Measurements from ENCODE around the gene RGL3.
A peak's percentile ranks its signal among the peaks of the same experiment; 100 is the strongest.
"Not testable (repeated sequence)": the region's sequence is repeated elsewhere in the genome, so short reads cannot be mapped to it uniquely, and the experiment has no call there.

RGL3 gene

DNA sequence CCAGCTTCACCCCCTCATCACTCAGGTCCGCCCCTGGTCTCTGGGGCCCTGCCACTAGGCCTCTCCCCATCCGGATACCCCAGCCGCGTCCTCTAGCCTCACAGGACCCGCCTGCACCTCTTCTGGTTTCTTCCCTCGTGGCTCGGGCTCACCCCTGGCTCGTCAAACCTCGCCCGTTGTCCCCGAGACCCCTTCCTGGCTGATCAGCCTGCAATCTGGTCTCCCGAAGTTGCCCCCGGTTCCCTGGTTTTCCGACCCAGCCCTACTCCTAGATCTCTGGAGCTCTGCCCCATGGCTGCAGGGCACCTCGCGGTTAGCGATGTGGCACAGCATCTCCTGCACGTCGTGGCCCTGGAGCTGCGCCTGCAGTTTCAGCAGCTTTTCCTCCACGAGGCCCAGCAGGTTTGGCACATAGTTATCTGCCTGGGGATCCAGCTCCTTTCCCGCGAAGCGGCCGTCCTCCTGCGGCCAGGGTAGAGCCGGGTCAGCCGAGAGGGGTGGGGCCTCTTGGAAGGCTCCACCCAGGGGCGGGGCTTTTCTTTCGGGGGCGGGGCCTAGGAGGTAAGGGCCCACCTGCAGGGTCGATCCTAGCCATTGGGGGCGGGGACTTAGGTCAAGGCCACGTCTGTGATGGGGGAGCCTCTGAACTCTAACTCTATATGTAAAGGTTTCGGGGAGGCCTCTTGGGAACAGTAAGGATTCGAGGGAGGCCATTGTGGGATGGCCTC is 2.4 kb upstream of the RGL3 start:
- peak; percentile 22 to 56 (median 25) for DNase-seq (ENCODE audit: low read depth in 2 of 3, low spot score in 1 of 3)

DNA sequence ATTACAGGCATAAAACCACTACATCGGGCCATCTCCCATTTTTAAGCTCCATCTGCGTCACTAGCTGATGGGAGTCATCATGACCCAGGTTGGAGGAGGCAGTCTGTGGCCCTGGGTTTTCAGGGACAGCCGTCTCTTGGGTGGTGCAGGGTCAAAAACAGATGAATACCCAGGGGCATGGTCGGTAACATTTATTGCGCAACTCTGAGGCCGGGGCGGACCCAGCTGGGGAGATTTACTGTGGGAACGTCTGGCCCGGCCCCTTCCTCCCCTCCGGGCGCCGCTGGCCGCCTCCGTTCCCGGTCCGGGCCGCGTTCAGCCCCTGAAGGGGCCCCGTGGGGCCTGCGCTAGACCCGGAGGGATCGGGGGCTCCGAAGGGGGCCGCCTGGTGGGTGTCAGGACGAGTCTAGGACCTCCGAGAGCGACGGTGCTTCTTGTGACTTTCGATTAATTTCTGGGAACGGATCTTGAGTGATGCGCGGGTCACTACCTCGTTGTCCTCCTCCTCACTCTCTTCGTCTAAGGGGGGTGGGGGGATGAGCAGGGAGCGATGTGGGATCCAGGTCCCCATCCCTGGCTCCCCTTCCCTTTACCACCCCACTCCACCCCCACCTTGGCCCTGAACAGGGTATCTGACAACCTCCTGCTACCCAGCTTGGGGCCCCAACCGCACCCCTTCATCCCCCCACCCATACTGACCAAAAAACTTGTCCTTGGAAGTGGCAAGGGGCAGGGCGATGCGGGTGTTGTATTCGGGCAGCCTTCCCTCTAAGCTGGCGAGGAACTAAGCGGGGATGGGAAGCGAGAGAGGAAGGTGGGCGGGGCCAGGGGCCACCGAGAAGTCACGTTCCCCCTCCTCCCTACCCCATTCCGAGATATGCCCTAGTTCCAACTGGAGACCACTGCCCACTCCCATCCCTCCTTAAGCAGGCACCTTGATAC is 1.6 kb upstream of the RGL3 start:
- no peak for DNase-seq (ENCODE audit: low read depth in 2 of 3, low spot score in 1 of 3)

DNA sequence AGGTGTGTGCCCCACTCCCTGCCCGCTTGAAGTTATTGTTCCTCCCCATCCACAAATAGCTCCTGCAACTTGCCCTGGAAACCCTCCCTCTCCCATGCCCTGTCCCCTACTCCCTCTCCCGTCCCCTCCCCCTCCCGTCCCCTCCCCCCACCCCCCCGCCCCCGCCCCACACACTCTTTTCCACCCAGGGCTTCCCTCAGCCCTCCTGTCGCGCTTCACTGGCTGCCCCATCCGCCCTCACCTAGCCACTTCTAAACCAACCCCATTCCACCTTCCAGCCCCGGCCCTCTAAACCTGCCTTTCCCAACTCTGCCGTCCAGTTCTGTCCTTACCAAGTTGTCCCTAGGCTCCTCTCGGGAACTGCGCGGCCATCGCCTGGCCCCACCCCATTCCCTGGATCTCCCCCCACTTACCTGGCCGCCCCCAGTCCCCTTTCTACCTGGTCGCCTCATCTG is 993 bp downstream of the RGL3 start:
- no peak for DNase-seq (ENCODE audit: low read depth in 2 of 3, low spot score in 1 of 3)

DNA sequence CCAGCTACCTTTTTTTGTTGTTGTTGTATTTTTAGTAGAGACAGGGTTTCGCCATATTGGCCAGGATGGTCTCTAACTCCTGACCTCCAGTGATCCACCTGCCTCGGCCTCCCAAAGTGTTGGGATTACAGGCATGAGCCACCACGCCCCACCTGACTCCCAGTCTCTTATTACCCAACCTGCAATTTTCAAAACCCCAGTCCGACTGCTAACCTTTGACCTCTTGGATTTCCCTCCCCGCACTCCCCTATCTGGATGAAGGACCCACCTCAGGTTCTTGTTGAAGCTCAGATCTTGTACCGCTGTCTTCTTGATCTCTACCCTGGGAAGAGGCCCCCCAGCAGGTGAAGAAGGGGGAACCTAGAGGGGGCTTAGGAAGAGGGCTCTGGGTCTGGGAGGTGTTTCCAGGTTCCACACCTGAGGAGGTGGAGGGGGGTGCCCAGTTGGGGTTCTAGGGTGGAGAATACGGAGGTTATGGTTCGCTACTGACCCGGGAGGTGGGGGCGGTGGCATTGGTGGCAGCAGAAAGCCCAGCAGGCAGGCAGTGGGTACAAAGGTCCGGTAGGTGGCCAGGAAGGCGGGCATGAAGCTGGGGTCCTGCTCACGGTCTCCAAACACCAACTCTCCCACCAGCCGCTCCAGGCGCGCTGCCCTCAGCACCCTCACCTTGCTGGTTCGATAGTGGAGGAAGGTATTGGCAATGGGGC is 2.6 kb downstream of the RGL3 start:
- DNase-seq (ENCODE audit: low read depth in 2 of 3, low spot score in 1 of 3): no peak

DNA sequence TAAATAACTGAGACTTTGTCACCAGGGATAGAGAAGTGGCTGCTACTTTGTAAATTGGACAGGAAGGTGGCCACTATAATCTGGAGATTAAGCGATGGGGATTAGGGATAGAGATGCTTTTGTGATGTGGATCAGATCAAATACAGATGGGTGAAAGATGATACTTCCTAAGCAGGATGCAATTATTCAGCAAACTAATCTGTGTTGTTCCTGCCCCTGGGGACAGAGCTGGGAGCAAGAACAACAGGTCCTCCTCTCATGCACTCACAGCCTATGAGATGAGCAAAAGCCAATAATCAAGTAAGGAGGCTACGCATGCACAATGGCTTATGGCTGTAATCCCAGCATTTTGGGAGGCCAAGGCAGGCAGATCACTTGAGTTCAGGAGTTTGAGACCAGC is 4.6 kb downstream of the RGL3 start:
- DNase-seq (ENCODE audit: low read depth in 2 of 3, low spot score in 1 of 3): no peak

DNA sequence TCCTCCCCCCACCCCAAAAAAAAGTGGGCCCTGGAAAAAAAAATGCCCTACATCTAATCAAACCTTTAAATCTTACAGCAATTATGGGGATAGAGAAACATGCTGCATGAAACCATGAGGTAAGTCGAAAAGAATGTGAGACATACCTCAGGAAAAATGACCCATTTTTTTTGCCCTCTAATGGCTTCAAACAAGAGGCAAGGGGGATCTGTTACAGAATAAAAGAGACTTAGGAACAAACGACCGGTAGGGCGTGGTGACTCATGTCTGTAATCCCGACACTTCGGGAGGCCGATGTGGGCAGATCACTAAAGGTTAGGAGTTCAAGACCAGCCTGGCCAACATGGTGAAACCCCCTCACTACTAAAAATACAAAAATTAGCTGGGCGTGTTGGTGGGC is 8.4 kb downstream of the RGL3 start:
- no peak for DNase-seq (ENCODE audit: low read depth in 2 of 3, low spot score in 1 of 3)

DNA sequence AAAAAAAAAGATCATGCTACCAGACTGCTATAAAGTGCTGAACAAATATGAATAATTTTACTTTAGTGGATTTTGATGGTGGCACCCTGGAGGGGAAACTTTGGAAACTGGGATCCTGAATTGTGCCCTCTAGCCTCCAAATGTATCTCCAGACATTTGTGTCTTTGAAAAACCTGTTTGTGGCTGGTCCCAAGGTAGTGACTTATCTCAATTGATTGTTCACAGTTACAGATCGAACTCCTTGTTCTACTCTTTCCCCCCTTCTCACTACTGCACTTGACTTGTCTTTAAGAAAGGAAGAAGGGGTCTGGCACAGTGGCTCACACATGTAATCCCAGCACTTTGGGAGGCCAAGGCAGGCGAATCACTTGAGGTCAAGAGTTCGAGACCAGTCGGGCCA is 10.5 kb downstream of the RGL3 start:
- no peak for DNase-seq (ENCODE audit: low read depth in 2 of 3, low spot score in 1 of 3)

DNA sequence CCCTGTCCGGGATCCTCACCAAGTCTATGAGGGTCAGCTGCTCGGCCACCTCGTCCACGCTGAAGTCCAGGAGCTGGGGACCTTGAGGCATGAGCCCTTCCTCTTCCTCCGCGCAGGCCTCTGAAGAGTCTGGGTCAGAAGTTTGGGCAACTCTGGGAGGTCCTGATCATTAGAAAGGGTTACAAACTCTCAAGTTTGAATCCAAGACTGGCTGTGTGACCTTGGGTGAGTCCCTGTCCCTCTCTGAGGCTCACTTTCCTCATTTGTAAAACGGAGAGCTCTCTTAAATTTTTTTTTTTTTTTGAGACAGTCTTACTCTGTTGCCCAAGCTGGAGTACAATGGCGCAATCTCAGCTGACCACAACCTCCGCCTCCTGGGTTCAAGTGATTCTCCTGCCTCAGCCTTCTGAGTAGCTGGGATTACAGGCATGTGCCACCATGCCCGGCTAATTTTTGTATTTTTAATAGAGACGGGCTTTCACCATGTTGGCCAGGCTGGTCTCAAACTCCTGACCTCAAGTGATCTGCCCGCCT is 12.3 kb downstream of the RGL3 start:
- not testable (repeated sequence) for DNase-seq (ENCODE audit: low read depth in 2 of 3, low spot score in 1 of 3)

DNA sequence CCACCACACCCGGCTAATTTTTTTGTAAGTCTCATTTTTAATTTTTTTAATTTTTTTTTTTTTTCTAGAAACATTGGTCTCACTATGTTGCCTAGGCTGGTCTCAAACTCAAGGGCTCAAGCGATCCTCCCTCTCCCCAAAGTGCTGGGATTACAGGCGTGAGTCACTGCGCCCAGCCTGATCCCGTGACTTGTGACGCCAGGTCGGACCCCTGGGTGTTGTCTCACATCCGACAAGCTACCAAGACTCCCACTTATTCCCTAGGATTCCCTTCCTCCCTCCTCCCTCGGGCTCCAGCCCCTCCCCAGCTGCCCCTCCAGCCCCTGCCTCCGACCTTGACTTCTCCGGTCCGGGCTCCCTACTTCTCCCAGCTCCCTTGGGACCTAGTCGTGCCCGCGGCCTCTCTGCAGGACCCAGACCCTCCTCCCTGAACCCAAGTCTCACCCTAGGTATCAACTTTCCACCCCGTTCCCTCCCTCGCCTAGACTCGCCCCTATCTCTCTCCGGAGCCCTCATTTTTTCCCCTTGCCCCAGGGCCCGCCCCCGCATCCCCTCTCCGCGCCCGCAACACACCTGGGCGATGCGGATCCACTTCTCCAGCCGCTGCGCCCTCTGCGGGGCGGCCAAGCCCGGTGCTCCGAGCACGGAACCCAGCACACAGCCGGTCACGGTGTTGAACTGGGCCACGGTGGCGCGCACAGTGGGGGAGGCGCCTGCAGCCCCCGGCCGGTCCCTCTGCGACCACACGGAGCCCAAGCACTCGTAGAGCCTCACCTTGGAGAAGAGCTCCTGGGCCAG is 13.1 kb downstream of the RGL3 start:
- DNase-seq (ENCODE audit: low read depth in 2 of 3, low spot score in 1 of 3): peak in 2 of 3 donors; percentile 23 to 31

DNA sequence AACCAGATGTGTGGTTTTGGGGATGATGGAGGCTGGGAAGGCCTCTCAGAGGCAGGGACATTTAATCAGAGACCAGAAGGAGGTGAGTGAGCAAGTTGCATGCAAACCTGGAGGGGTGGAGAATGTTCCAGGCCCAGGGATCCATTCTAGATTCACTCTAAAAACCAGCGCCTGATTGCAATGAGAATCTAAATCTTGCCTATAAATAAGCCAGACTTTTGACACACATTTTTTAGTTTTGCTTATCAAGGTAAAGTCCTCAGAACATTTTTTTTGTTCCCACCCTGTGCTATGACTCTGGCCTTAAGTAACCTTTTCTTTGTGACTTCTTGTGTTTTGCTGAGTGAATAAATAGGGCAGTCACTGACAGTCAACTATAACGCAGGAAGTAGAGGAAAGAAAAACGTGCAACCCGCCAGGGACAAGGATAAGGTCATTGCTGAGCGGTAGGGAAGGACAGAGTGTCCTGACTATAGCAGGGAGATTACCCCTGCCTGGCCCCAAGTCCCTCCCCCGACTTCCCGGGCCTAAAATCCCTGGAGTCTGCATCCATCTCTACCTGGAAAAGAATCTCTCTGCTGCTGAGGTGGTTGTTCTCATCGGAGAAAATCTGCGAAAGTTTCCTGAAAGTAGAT is 14.4 kb downstream of the RGL3 start:
- DNase-seq (ENCODE audit: low read depth in 2 of 3, low spot score in 1 of 3): no peak

DNA sequence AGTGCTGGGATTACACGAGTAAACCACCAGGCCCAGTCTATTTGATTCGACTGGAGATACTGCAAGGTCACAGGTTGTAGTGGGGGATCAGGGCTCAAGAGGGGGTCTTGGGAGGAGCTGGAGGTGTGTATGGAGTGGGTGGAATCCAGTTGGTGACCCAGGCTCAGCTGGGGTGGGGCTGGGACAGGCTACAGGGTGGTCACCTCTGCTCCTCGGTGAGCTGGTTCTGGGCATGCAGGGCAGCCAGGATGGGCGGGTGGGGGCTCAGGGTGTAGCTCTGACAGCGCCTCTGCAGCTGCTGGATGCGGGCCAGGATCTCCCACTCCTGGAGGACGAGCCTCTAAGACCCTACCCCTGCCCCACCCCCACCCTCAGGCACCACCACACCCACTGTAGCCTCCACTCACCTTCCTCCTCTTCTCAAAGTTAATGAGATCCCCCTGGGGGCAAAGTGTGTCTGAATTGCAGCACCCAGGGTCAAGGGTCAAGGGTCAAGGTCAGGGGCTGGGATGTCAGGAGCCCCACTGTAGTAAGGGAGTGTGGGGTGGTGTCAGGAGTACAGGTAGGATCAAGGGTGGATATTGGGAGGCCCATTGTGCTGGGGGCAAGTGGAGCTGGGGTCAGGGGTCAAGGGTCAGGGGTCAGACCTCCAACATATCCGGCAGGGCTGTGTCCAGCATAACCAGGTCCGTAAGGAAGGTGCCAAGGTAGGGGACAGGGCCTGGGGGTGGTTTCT is 17.1 kb downstream of the RGL3 start:
- DNase-seq (ENCODE audit: low read depth in 2 of 3, low spot score in 1 of 3): no peak

DNA sequence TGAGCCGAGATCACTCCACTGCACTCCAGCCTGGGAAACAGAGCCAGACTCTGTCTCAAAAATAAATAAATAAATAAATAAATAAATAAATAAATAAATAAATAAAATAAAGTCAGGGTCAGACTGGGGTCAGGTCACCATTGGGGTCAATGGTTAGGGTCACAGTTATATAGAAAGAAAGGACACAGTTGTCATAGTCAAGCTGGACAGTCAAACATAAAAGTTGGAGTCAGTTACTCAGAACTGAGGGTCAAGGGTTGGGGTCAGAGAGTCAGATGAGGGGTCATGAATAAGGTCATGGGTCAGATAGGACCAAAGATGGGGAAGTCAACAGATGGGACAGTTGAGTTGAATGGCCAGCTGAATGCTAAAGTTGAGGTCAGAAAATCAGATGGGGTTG is 18.3 kb downstream of the RGL3 start:
- no peak for DNase-seq (ENCODE audit: low read depth in 2 of 3, low spot score in 1 of 3)

DNA sequence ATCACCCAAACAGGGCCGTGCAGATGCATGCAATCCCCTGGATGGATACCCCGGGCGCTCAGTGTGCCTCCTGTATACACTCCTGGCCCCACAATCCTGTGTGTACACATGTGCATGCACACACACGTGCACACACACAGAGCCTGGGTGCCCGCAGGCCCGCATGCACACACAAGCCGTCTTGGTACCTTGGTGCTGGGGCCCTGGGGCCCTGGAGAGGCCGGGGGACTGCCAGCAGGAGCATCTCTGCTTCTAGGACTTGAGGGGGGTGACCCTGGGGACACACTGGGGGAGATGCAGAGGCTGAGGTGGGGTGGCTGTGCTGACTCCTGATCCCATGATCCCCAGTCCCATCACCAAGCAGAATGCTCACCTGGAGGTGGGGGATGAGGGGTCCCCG is 19.4 kb downstream of the RGL3 start:
- no peak for DNase-seq (ENCODE audit: low read depth in 2 of 3, low spot score in 1 of 3)

DNA sequence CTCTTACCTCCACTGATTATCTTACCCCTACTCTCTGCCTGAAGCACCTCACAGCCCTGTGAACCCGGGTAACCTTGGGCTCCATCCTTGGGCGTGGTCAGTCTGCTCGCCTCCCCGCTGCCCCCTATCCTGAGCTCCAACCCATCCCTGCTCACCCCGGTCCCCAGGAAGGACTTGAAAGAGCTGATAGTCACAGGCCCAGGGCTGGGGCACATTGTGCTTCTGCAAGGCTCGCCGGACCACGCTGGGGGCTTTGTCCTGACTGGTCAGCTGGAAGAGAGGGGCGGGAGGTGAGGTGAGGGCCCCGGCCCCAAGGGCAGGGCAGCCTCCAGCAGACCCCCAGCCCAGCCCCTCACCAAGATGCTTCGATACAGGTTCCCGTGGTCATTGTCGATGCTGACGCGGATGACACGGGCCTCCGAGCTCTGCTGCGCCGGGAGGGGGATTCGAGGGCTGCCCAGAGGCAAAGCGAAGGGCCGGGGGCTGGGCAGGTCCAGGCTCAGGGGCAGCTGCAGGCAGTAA is 22.0 kb downstream of the RGL3 start:
- DNase-seq (ENCODE audit: low read depth in 2 of 3, low spot score in 1 of 3): no peak

DNA sequence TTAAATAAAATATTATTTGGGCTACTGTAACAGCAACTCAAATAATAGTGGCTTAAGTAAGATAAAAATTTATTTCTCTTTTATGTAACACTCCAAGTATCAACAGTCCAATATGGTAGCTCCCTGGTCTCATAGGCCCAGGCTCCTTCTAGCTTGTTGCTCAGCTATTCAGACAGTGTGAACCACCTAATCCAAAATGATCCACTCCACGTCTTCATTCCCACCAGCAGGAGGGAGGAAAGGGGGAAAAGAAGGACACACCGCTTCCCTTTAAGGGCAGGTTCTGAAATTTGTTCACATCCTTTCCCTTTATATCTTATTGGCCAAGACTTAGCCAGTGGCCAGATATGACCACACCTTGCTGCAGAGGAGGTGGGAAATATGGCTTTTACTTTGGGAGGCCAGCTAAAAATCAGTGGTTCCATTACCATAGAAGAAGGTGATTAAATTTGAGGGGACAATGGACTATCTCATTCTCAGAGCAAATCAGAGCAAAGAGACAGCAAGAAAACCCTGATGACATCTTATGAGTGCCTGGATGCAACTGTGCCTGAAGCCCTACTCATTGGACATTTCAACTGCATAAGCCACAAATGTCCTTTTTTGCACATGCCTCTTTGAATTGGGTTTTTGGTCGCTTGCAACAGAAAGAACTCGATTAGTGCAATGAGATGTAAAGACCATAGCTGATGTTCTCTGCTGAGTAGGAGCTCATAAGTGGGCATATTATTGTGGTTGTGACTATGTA is 28.0 kb downstream of the RGL3 start:
- no peak for DNase-seq (ENCODE audit: low read depth in 2 of 3, low spot score in 1 of 3)

DNA sequence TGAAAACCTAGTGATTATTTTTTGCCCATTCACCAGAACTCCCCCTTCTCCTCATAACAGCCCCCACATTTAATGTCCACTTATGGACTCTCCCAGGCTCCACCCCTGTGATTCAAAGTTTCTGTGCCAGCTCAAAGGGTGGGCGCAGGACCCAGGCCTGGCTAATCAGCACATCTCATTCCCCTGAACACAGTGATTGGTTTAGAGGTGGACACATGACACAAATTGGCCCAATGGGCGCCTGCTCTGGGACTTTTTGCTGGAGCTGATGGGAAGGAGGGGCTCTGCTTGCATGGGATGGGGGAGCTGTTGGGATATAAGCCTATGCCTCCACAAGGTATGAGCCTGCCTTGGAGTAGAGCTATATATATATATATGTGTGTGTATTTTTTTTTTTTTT is 28.8 kb downstream of the RGL3 start:
- no peak for DNase-seq (ENCODE audit: low read depth in 2 of 3, low spot score in 1 of 3)

DNA sequence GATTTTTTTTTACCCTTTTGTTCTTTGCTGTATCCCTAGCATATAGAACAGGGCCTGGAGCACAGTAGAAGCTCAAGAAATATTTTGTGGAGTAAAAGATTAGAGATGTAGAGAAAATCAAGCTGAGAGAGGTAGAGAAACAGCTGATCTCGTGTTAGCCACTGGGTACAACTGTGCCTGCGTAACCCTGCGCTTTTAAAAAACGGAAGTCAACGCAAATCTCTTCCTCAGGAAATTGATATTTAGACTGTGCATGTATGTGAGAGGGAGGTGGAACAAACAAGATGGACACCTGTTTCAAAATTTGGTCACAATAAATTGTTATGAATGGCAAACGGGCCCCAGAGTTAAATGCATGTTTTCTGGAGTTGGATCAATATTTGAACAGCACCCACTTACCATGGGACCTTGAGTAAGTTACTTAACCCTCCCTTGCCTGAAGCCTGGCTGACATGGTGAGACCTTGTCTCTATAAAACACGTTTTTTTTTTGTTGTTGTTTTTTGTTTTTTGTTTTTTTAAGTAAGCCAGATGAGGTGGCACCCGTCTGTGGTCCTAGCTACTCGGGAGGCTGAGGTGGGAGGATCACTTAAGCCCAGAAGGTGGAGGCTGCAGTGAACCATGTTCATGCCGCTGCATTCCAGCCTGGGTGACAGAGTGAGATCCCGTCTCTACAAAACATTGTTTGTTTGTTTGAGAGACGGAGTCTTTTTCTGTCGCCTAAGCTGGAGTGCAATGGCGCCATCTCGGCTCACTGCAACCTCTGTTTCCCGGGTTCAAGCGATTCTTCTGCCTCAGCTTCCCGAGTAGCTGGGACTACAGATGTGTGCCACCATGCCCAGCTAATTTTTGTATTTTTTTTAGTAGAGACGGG is 31.7 kb downstream of the RGL3 start:
- DNase-seq (ENCODE audit: low read depth in 2 of 3, low spot score in 1 of 3): no peak

DNA sequence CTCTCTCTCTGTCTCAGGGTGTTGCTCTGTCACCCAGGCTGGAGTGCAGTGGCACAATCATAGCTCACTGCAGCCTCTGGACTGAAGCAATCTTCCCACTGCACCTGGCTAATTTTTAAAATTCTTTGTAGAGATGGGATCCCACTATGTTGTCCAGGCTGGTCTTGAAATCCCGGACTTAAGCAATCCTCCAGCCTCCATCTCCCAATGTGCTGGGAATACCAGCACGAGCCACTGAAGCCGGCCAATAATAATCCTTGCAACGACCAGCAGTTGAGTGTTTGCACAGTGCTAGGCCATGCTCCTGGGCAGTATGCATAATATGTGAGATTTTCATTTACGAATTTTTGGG is 34.4 kb downstream of the RGL3 start:
- DNase-seq (ENCODE audit: low read depth in 2 of 3, low spot score in 1 of 3): no peak

Data from stimulated activated CD4-positive, alpha-beta T cell treated with anti-CD3 and anti-CD28 coated beads, Interleukin-12 subunit alpha, Interleukin-12 subunit beta, amount 100 ng/mL, for 48 hours (primary cell).